Smooth muscle cell of the brain vasculature (primary cell): ENCODE measurements around the gene KLK3.

Experiments used
- DNase-seq: peaks from one replicate; pipeline ENCODE4 v3.0.0-alpha.2; 2012; ENCODE audit warnings: low read depth, low spot score

KLK3 gene

GRCh38 chr19:50831026-50831396, 23.7 kb upstream of the KLK3 start:
- DNase-seq, result no peak

DNA sequence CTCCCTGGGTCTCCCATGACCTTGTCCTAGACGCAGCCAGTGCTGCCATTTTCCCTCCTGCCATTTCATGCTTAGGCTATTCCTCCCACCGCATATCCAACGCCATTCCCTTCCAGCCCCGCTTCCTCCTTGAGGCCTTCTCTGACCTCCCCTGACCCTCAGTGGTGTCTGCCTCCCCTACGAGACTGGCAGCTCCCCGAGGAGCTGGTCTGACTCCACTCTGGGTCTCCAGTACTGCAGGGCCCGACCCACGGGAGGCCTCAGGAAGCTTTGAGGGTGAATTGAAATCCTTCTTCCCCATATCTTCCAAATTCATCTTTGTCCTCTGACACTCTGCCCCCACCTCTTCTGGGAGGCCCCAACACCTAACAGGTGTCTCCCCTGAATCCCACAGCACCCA, 22.0 kb upstream of the KLK3 start:
- no peak for DNase-seq

DNA sequence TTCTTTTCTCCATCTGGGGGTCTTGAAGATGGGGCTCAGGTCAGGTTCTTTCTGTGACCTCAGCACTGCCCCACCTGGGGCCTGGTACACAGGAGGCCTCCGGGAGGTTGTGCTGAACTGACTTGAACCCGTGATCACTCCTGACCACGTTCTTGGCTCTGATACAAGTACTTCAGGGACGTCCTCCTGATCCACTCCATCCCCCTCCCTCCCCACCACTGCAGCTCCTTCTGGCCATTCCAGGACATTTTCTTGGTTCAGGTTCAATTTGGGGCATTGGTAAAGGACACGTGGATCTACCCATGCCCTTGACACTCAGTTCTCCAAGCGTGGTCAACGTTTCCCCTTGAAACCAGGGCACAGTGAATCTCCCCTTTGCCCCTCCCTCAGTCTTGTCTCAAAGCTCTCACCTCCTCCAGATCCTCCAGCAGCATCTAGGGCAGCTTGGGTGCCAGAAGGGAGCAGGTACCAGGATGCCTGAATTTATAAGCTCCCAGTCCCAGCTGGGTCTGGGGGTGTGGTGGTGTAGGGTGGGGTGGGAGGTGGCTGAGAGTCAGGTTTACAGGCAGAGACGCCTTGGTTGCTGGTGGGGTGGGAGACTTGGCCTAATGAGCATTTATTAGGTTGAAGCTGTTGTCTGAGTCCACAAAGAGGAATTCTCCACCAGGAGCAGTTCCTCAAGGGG, 21.5 kb upstream of the KLK3 start, which contains the start of gene KLK15:
KLK15 (minus strand) TSS at position 458 of the 685 bp plus-strand sequence. CDS start 2,082 bp downstream, outside the sequence.
- no peak for DNase-seq

DNA sequence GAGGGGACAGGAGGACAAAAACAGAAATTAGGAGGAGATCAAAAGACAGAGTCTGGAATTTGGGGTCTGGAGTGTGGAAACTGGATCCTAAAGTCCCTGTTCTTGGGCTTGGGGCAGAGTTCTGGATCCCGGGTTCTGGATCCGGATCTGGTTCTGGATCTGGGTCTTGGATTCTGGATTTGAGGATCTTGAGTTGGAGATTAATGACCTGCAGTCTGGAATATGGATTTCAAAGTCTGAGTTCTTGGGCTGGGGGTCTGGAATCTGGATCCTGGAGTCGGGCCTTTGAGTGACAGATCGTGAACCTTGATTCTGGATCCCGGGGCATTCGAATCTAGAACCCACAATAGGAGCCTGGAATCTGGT, 20.9 kb upstream of the KLK3 start:
- no peak for DNase-seq

DNA sequence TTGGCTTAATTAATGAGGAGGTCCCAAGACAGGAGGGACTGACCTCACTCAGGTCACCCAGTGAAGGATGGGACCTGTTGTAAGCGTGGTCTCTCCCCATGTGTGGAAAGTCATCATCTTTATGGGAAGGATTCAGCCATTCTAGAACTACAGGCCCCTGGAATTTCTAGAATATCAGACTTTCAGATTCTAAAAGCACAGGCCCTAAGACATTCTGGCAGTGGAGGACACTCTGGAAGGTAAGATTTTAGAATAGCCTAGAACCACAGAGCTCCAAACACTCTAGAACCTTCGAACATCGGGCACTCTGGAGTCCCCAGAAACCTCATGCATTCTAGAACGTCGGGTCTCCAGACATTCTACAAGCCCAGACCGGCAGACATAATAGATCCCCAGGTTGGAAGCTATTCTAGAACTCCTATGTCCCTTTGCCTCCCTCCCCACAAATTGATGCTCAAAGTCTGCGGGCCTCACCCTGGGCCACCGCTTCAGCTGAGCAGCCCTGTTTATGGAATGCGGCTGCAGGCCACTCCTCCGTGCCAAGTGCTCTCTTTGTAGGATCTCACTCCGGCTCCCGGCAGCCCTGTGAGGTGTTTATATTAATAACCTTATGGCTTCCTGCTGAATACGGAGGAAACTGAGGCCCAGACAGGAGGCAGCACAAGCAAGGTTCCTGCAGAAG, 19.5 kb upstream of the KLK3 start:
- no peak for DNase-seq

GRCh38 chr19:50835785-50836542, 18.8 kb upstream of the KLK3 start:
- no peak for DNase-seq

DNA sequence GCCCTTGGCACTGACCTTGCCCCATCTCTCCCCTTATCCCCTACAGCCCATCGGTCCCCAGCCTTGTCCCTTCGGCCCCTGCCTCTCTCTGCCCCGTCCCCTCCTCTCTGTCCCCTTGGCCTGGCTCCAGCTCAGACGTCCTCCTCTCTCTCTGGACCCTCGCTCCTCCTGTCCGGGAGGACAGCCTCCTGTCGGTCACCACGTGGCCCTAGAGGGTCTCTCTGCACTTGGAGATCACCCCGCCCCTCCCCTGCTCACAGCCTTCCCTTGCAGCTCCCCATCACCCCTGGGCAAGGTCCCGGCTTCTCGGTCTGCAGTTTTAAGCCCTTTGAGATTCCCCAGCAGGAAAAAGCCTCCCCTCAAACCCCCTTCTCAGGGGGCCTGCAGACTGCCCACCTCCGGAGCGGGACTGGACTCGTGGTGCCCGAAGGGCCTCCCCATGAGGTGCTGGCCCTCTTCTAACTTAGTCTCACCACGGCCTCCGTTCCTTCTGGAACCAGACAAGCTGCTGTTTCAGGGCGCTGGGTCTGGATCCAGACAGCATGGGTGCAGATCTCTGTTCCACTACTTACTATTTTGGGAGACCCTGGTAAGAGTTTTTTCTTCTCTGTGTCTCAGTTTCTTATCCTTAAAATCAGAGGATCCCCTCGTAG, 18.0 kb upstream of the KLK3 start:
- DNase-seq, result no peak

- no peak for DNase-seq
Observed at GRCh38 chr19:50837300-50837699, 17.4 kb upstream of the KLK3 start.

DNA sequence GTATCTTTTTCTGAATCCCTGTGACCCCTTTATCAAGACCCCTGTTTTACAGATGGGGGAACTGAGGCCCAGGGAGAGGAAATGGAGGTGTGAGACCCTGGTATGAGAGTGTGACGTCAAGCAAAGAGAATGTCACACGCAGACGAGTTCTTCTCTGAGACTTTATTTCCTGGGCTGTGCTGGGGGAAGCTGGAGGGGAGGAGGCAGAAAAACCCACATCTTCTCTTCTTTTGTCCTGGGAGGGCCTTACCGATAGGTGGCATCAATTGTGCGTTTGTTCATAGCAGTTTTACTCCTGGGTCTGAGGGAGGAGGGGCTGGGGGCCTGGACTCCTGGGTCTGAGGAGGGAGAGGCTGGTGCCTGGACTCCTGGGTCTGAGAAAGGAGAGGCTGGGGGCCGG, 16.5 kb upstream of the KLK3 start:
- no peak for DNase-seq

DNA sequence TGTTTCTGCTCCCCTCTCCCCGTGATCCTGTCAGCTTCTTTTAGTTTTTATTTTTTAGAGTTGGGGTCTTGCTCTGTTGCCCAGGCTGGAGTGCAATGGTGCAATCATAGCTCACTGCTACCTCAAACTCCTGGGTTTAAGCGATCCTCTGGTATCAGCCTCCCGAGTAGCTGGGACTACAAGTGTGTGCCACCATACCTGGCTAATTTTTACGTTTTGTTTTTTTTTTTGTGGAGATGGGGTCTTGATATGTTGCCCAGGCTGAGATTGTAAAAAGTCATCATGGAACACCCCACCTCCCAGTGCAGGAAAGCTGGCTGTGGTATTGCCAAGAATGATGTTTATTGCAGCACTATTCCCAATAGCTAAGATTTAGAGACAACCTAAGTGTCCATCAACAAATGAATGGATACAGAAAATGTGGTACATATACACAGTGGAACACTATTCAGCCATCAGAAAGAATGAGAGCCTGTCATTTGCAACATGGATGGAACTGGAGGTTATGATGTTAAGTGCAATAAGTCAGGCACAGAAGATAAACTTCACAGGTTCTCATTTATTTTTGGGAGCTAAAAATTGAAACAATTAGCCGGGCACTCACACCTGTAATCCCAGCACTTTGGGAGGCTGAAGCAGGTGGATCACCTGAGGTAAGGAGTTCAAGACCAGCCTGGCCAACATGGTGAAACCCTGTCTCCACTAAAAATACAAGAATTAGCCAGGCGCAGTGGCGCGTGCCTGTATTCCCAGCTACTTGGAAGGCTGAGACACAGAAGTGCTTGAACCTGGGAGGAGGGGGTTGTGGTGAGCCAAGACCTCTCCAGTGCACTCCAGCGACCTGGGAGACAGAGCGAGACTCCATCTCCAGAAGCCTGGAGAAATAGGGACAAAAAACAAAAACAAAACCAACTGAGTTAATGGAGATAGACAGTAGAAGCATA, 14.7 kb upstream of the KLK3 start:
- DNase-seq, result no peak

DNA sequence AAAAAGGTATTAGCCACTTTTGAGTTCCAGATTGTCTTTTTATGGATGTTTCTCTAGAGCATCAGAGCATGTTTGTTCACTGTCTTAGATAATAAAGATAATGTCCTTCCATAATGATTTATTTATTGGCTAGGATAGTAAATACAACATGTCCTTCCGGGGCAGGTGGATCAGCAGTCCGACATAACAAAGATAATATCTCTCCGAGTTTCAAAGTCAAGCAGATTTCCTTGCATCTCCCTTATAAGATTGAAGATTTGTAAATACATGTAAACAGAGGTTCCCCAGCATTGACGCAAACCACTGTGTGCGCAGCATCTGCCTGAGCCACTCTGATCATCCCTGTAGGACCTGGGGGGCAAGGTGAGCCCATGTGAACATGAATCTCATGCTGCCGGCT, 12.6 kb upstream of the KLK3 start:
- DNase-seq, result no peak

GRCh38 chr19:50843205-50843604, 11.5 kb upstream of the KLK3 start:
- no peak for DNase-seq

DNA sequence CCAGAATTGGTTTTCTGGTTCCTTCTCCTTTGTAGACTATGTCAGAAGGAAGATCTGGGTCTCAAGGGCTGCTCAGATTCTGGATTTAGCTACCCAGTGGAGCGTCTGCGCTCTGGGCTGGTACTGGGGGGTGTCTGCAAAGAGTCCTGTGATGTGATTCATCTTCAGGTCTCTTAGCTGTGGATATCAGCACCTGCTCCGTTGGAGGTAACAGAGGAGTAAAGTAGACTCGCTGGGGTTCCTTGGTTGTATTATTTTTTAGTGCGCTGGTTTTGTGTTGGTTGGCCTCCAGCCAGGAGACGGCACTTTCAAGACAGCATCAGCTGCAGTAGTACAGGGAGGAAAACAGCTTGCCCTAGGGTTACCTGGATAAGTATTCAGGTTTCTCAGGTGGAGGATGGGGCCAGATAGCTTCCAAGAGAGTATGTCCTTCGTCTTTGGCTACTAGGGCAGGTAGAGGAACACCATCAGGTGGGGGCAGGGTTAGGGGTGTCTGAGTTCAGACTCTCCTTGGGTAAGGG, 11.0 kb upstream of the KLK3 start:
- no peak for DNase-seq

GRCh38 chr19:50844296-50844935, 10.3 kb upstream of the KLK3 start:
- no peak for DNase-seq

DNA sequence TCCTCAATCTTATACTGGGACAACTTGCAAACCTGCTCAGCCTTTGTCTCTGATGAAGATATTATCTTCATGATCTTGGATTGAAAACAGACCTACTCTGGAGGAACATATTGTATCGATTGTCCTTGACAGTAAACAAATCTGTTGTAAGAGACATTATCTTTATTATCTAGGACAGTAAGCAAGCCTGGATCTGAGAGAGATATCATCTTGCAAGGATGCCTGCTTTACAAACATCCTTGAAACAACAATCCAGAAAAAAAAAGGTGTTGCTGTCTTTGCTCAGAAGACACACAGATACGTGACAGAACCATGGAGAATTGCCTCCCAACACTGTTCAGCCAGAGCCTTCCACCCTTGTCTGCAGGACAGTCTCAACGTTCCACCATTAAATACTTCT, 4.0 kb upstream of the KLK3 start:
- DNase-seq, result no peak

- no peak for DNase-seq
Observed at GRCh38 chr19:50851620-50852019, 3.1 kb upstream of the KLK3 start.

- DNase-seq, result no peak
Observed at GRCh38 chr19:50857366-50857765, 2.7 kb downstream of the KLK3 start.

DNA sequence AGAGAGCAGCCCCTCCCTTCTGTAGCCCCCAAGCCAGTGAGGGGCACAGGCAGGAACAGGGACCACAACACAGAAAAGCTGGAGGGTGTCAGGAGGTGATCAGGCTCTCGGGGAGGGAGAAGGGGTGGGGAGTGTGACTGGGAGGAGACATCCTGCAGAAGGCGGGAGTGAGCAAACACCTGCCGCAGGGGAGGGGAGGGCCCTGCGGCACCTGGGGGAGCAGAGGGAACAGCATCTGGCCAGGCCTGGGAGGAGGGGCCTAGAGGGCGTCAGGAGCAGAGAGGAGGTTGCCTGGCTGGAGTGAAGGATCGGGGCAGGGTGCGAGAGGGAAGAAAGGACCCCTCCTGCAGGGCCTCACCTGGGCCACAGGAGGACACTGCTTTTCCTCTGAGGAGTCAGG, 4.2 kb downstream of the KLK3 start:
- no peak for DNase-seq

GRCh38 chr19:50859849-50860248, 5.1 kb downstream of the KLK3 start:
- no peak for DNase-seq

- no peak for DNase-seq
Observed at GRCh38 chr19:50861010-50861409, 6.3 kb downstream of the KLK3 start.
